Activated CD4-positive, alpha-beta T cell treated with anti-CD3 and anti-CD28 coated beads, Interleukin-2, amount 50 U/mL, for 48 hours (primary cell): Measurements from ENCODE around the gene ATP1B2.
"Not testable (repeated sequence)": the region's sequence is repeated elsewhere in the genome, so short reads cannot be mapped to it uniquely, and the experiment has no call there.

Source experiments
- DNase-seq, 2 experiments: peaks; one replicate each; pipeline ENCODE4 v3.0.0-alpha.2; 2020

ATP1B2 gene

GRCh38 chr17:7650509-7651096 is at the start of gene ATP1B2:
ATP1B2 (plus strand) TSS chr17:7650926; CDS start chr17:7651519, 593 bp downstream.
- DNase-seq, result peak; percentile 74 to 77

- DNase-seq, result no peak
Measured at GRCh38 chr17:7606280-7606679, 44.4 kb upstream of the ATP1B2 start.

- DNase-seq, result no peak
Measured at GRCh38 chr17:7610641-7611040, 40.1 kb upstream of the ATP1B2 start.

GRCh38 chr17:7611635-7612293 is 39.0 kb upstream of the ATP1B2 start:
- DNase-seq, result no peak

- DNase-seq, result no peak
Measured at GRCh38 chr17:7612294-7612640, 38.5 kb upstream of the ATP1B2 start.

- DNase-seq, result no peak
Measured at GRCh38 chr17:7613769-7614424, 36.8 kb upstream of the ATP1B2 start.

GRCh38 chr17:7614425-7615264 is 36.1 kb upstream of the ATP1B2 start, which contains the start of gene FXR2:
FXR2 (minus strand) TSS chr17:7614897; CDS start chr17:7614532, 365 bp downstream.
- DNase-seq, result peak; percentile 100

GRCh38 chr17:7615265-7615747 is 35.4 kb upstream of the ATP1B2 start:
- DNase-seq, result no peak

GRCh38 chr17:7618608-7619007 is 32.1 kb upstream of the ATP1B2 start:
- no peak for DNase-seq

- DNase-seq, result no peak
Measured at GRCh38 chr17:7620835-7621234, 29.9 kb upstream of the ATP1B2 start.

GRCh38 chr17:7623661-7624060 is 27.1 kb upstream of the ATP1B2 start:
- DNase-seq, result no peak

GRCh38 chr17:7625749-7626148 is 25.0 kb upstream of the ATP1B2 start:
- not testable (repeated sequence) for DNase-seq

- DNase-seq, result no peak
Measured at GRCh38 chr17:7626307-7626706, 24.4 kb upstream of the ATP1B2 start.

- no peak for DNase-seq
Measured at GRCh38 chr17:7626956-7627249, 23.8 kb upstream of the ATP1B2 start.

GRCh38 chr17:7627250-7628121 is 23.2 kb upstream of the ATP1B2 start, which contains the start of gene SAT2:
SAT2 (minus strand) TSS chr17:7627821; CDS start chr17:7627635, 186 bp downstream.
- DNase-seq, result peak; percentile 88 to 90

GRCh38 chr17:7629939-7630571 is 20.7 kb upstream of the ATP1B2 start, which contains the start of gene SHBG:
SHBG (plus strand) TSS chr17:7630135; CDS start chr17:7630173, 38 bp downstream.
- DNase-seq, result no peak

- no peak for DNase-seq
Measured at GRCh38 chr17:7631398-7632380, 19.0 kb upstream of the ATP1B2 start.

- DNase-seq, result peak; percentile 21 to 37
Measured at GRCh38 chr17:7632492-7632894, 18.2 kb upstream of the ATP1B2 start.

GRCh38 chr17:7633093-7633492 is 17.6 kb upstream of the ATP1B2 start:
- DNase-seq, result no peak

GRCh38 chr17:7634384-7634783 is 16.3 kb upstream of the ATP1B2 start:
- peak; percentile 31 to 45 for DNase-seq
